ENCODE data around the gene ADCY6.
A peak's percentile ranks its signal among the peaks of the same experiment; 100 is the strongest.
"Not testable (repeated sequence)": the region's sequence is repeated elsewhere in the genome, so short reads cannot be mapped to it uniquely, and the experiment has no call there.

The ADCY6 gene

DNA sequence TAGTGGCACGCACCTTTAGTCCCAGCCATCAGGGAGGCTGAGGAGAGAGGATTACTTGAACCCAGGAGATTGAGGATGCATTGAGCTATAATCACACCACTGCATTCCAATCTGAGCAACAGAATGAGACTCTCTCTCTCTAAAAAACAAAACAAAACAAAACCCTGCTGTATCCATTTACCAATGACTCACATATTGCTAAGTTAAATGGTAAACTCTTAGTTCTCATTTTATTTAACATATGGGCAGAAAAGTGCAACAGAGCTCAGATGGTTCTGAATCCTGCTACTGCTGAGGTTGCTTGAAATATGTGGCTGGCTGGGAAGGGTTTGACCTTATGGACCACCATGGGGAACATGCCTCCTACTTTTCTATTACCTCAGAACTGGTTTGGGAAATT, 38.7 kb downstream of the ADCY6 start:
- DNase-seq = no peak

DNA sequence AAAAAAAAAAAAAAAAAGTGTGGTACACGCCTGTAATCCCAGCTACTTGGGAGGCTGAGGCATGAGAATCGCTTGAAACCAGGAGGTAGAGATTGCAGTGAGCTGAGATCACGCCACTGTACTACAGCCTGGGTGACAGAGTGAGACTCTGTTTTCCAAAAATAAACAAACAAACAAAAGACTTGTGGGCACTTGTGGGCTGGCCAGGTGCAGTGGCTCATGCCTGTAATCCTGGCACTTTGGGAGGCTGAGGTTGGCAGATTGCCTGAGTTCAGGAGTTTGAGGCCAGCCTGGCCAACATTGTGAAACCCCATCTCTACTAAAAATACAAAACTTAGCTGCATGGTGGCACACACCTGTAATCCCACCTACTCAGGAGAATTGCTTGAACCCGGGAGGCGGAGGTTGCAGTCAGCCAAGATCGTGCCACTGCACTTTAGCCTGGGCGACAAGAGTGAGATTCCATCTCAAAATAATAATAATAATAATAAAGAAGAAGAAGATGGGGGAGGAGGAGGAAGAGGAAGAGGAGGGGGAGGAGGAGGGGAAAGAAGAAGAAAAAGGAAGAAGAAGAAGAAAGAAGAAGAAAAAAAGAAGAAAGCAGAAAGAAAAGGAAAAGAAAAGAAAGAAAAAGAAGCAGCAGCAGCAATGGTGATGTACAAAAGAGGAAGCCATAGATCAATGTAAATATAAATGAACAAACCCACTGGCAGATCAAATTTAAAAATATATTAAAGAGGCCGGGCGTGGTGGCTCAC, 44.5 kb downstream of the ADCY6 start:
- DNase-seq = no peak

DNA sequence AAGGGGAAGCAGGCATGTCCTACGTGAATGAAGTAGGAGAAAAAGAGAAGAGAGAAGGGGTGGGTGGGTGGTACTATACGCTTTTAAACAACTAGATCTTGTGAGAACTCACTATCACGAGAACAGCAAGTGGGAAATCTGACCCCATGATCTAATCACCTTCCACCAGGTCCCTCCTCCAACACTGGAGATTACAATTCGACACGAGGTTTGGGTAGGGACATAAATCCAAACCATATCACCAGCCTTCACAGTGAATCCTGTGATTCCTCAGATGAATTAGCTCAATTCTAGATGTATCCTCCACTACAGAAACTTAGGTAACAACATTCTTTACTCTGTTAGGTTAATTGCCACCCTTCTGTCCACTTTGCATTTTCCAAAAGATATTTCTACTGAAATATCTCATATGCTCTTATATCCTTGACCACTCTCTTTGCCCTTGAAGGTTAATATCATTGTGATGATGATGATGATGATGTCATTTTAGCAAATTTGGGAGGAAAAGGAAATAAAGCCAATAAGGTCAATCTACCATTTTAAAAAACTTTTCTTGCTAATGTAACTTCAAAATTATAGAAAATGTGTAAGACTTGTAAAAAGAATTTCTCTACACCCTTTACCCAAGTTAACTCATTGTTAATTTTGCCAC, 49.1 kb downstream of the ADCY6 start:
- DNase-seq = no peak

DNA sequence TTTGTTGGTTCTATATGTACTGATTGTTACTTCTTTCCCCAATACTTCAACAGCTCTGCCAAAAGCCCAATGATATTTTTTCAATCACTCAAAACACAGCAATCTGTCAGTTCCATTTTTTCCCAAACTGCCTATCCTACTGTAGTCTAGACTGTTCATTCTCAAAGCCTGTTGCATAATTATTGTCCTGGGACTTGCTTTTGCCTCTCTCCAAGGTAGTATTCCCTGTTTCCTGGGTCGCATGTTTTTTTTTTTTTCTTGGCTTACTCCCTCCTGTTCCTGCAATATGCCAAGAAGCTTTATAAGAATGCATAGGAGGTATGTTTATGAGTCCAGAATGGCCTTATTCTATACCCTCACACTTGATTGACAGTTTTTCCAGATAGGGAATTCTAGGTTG, 52.4 kb downstream of the ADCY6 start:
- no peak for DNase-seq

DNA sequence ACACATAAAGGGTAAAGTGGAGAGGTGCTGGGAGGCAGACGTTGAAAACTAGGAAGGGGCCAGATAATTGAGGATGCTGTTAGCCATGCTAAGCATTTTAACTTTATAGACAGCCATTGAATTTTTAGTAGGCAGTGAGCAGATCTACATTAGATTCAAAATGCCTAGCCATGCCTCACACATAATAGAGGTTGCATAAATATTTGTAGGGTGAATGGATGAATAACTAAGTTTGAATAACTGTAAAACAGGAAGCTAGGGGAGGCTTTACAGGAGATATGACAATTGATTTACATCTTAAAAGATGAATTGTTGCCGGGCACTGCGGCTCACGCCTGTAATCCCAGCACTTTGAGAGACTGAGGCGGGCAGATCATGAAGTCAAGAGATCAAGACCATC, 60.1 kb downstream of the ADCY6 start:
- no peak for DNase-seq

DNA sequence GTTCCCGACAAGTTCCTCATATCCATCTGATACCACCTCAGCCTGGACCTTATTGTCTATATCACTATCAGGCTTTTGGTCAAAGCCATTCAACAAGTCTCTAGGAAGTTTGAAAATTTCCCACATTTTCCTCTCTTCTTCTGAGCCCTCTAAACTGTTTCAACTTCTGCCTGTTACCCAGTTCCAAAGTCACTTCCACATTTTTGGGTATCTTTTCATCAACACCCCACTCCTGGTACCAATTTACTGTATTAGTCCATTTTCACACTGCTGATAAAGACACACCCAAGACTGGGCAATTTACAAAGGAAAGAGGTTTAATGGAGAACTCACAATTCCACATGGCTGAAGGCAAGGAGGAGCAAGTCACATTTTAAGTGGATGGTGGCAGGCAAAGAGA, 68.2 kb downstream of the ADCY6 start:
- not testable (repeated sequence) for DNase-seq

DNA sequence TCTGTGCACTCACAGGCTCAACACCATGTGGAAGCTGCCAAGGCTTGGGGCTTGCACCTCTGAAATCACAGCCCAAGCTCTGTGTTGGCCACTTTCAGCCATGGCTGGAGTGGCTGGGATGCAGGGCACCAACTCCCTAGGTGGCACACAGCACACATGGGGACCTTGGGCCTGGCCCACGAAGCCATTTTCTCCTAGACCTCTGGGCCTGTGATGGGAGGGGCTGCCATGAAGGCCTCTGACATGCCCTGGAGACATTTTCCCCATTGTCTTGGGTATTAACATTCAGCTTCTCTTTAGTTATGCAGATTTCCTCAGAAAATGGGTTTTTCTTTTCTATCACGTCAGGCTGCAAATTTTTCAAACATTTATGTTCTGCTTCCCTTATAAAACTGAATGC, 68.7 kb downstream of the ADCY6 start:
- DNase-seq = not testable (repeated sequence)

DNA sequence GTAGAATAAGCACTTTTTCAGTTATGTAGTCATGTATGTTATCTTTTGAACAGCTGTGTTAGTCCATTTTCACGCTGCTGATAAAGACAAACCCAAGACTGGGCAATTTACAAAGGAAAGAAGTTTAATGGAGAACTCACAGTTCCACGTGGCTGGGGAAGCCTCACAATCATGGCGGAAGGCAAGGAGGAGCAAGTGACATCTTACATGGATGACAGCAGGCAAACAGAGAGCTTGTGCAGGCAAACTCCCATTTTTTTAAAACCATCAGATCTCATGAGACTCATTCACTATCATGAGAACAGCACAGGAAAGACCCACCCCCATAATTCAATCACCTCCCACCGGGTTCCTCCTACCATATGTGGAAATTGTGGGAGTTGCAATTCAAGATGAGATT, 69.9 kb downstream of the ADCY6 start:
- DNase-seq = peak; percentile 7

DNA sequence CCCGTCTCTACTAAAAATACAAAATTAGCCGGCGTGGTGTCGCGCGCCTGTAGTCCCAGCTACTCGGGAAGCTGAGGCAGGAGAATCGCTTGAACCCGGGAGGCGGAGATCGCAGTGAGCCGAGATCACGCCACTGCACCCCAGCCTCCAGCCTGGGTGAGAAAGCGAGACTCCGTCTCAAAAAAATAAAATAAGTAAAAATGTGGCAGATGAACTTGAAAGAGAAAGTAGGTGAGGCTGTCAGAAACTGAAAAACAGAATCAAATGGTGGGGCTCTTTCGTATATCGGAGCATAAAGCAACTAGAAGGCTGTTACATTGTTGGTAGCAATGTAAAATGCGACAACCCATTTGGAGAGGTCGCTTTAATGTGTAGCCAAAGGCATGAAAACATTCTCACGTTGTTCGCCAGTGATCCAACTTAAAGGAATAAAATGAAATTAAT, 71.6 kb downstream of the ADCY6 start:
- peak; percentile 36 for DNase-seq

DNA sequence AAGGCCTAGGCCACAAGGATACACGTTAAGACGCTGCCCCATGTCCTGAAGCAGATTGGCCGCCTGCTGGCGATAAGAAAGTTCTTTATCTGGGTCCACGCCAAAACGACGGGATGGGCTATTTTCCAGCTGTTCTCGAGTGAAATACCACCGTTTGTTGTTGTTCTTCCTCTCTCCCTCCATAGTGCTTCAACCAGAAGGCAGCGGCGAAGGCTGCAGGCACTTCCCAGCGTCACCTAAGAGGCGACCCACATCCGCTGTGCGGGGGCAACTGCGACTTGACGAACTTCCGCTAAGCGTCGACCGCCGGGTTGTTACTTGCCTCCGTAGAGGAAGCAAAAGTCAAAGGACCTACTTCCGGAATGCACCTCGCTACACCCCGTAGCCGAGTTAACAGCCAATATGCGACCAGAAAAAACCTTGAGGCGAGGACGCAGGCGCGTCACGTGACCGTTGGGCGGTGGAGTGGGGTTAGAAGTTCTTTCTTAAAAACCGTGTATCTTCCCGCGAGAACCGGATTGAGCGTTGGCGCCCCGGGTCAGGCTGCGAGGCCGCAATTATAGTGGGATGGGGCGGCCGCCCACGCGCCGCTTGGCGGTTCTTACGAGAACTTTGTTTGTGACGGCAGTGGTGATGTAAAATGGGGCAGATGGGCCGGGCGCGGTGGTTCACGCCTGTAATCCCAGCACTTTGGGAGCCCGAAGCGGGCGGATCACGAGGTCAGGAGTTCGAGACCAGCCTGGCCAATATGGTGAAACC, 72.2 kb downstream of the ADCY6 start, which contains the start of gene CCNT1:
Gene CCNT1, minus strand, starts transcription at position 215 of the 759 bp plus-strand sequence. Its CDS starts 32 bp downstream, at position 183.
- DNase-seq = peak; percentile 100

All from islet precursor cell (in vitro differentiated cells).